PC-9 (cell line): ENCODE results near the gene PRDM7.
"Not testable (repeated sequence)": the region's sequence is repeated elsewhere in the genome, so short reads cannot be mapped to it uniquely, and the experiment has no call there.

Experiments
- EZH2 ChIP-seq: fragments of 200-600 bp; sonication (generic); IDR thresholded peaks from 2 replicates; pipeline ENCODE4 v1.8.0; 2017; ENCODE audit warnings: antibody characterized with exemption, low read depth
- TF ChIP-seq, protein P1 (sequence below): fragments of 200-600 bp; sonication (generic); conservative IDR thresholded peaks from 2 replicates; pipeline ENCODE4 v1.6.1; 2017; ENCODE audit warnings: mixed run types, antibody characterized with exemption, mild to moderate bottlenecking, moderate library complexity

DNA sequence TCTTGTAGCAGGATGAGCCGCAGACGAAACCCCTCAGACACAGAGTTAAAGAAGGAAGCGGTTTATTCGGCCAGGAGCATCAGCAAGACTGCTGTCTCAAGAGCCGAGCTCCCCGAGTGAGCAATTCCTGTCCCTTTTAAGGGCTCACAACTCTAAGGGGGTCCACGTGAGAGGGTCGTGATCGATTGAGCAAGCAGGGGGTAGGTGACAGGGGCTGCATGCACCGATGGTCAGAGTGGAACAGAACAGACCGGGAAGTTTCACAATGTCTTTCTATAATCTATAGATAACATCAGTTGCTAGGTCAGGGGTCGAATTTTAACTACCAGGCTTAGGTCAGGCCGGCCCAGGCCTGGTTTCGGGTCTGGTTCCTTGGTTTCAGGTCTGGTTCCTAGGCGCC lies 20.6 kb downstream of the PRDM7 start:
- TF ChIP-seq, protein P1, sequence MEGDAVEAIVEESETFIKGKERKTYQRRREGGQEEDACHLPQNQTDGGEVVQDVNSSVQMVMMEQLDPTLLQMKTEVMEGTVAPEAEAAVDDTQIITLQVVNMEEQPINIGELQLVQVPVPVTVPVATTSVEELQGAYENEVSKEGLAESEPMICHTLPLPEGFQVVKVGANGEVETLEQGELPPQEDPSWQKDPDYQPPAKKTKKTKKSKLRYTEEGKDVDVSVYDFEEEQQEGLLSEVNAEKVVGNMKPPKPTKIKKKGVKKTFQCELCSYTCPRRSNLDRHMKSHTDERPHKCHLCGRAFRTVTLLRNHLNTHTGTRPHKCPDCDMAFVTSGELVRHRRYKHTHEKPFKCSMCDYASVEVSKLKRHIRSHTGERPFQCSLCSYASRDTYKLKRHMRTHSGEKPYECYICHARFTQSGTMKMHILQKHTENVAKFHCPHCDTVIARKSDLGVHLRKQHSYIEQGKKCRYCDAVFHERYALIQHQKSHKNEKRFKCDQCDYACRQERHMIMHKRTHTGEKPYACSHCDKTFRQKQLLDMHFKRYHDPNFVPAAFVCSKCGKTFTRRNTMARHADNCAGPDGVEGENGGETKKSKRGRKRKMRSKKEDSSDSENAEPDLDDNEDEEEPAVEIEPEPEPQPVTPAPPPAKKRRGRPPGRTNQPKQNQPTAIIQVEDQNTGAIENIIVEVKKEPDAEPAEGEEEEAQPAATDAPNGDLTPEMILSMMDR: not testable (repeated sequence)
- TF ChIP-seq EZH2: not testable (repeated sequence)
